Measurements from ENCODE around the gene TMEM129.
"Not testable (repeated sequence)": the region's sequence is repeated elsewhere in the genome, so short reads cannot be mapped to it uniquely, and the experiment has no call there.

Gene TMEM129

GRCh38 chr4:1720163-1720983 lies 750 bp downstream of the TMEM129 start:
- DNase-seq (ENCODE audit: low spot score) = peak; percentile 60

GRCh38 chr4:1718095-1718850 lies 2.9 kb downstream of the TMEM129 start:
- DNase-seq (ENCODE audit: low spot score) = no peak

GRCh38 chr4:1717129-1718094 lies 3.7 kb downstream of the TMEM129 start:
- DNase-seq (ENCODE audit: low spot score) = no peak

GRCh38 chr4:1716065-1716945 lies 4.8 kb downstream of the TMEM129 start:
- DNase-seq (ENCODE audit: low spot score) = no peak

- peak; percentile 38 for DNase-seq (ENCODE audit: low spot score)
These were observed 5.9 kb downstream of the TMEM129 start for GRCh38 chr4:1715002-1715758.

GRCh38 chr4:1714303-1715001 lies 6.7 kb downstream of the TMEM129 start:
- peak; percentile 53 for DNase-seq (ENCODE audit: low spot score)

- no peak for DNase-seq (ENCODE audit: low spot score)
These were observed 7.9 kb downstream of the TMEM129 start for GRCh38 chr4:1713003-1713851.

- peak; percentile 95 for DNase-seq (ENCODE audit: low spot score)
These were observed 8.7 kb downstream of the TMEM129 start, which contains the start of gene SLBP for GRCh38 chr4:1712216-1713002. Gene SLBP (minus strand): TSS chr4:1712319. CDS start chr4:1712188, 131 bp downstream.

GRCh38 chr4:1711571-1712215 lies 9.4 kb downstream of the TMEM129 start:
- DNase-seq (ENCODE audit: low spot score) = peak; percentile 68

GRCh38 chr4:1711055-1711570 lies 10.0 kb downstream of the TMEM129 start:
- DNase-seq (ENCODE audit: low spot score) = peak; percentile 36

GRCh38 chr4:1708581-1708980 lies 12.5 kb downstream of the TMEM129 start:
- no peak for DNase-seq (ENCODE audit: low spot score)

GRCh38 chr4:1706358-1706757 lies 14.8 kb downstream of the TMEM129 start:
- DNase-seq (ENCODE audit: low spot score) = no peak

GRCh38 chr4:1705732-1706131 lies 15.4 kb downstream of the TMEM129 start:
- DNase-seq (ENCODE audit: low spot score) = no peak

- no peak for DNase-seq (ENCODE audit: low spot score)
These were observed 17.3 kb downstream of the TMEM129 start for GRCh38 chr4:1703867-1704266.

- DNase-seq (ENCODE audit: low spot score) = not testable (repeated sequence)
These were observed 19.5 kb downstream of the TMEM129 start for GRCh38 chr4:1701671-1702070.

- no peak for DNase-seq (ENCODE audit: low spot score)
These were observed 25.2 kb downstream of the TMEM129 start for GRCh38 chr4:1695913-1696312.
